K562 (cell line): ENCODE measurements around the gene DAB2IP. TPM values are rescaled to one million over a fixed set of nuclear protein-coding genes. Genes with fewer than 3 reads are reported as not detected.

Experiments used
- ATAC-seq: fragments of 200-7000 bp; cut with Tn5 transposase; 3 replicates; pipeline ENCODE4 v1.9.1; 2020; ENCODE audit warnings: moderate library complexity
- BruUV-seq: library from RNA; stranded (reverse); fragments of 400-500 nt; replicated peaks from 2 replicates; lab custom pipeline; 2021; lab: Mats Ljungman, UMichigan
- CTCF ChIA-PET: fragments of 300-600 bp; formaldehyde crosslinking; extraction: SDS; loops from one replicate; lab custom pipeline; 2021; ENCODE audit warnings: low intra/inter-chr PET ratio; lab: Yijun Ruan, JAX
- POLR2A ChIA-PET: fragments of 300-600, 350-650 bp; sonication (Branson Sonifier 250); formaldehyde crosslinking; extraction: SDS; loops from one replicate; lab custom pipeline; 2021; ENCODE audit warnings: antibody characterized with exemption, inconsistent platforms; lab: Yijun Ruan, JAX
- DNase-seq, 4 experiments: peaks; one replicate each; pipeline versions ENCODE4 v3.0.0 to v3.0.0-alpha.2; 2011 to 2018; ENCODE audit warnings: low spot score in 3 of 4, mixed read lengths in 3 of 4; ENCODE audit errors: extremely low read depth in 1 of 4
- FAIRE-seq: peaks from 2 replicates; lab custom pipeline; 2011; peaks lifted over from hg19 to GRCh38; lab: Jason Lieb, UNC
- H2AFZ ChIP-seq: 2 replicates; pipeline ENCODE4 v1.6.0; 2011; ENCODE audit warnings: low read depth, low read length, control low read depth, inconsistent platforms
- H3K27ac ChIP-seq: fragments of 200-600 bp; 3 replicates; pipeline ENCODE4 v1.8.0; 2011; ENCODE audit warnings: low read depth, mild to moderate bottlenecking, control low read depth, inconsistent platforms, low read length, moderate library complexity, mixed read lengths; ENCODE audit errors: extremely low read depth
- H3K27me3 ChIP-seq, 2 experiments: fragments of 300-600 bp in 1 of 2; 2 replicates in 1 of 2; 3 replicates in 1 of 2; pipeline versions ENCODE4 v1.6.0 to v1.8.0; 2011; ENCODE audit warnings: inconsistent platforms in 2 of 2, low read length in 2 of 2, mild to moderate bottlenecking in 1 of 2, mixed read lengths in 1 of 2, moderate library complexity in 1 of 2; ENCODE audit not compliant: control insufficient read depth in 2 of 2, insufficient read depth in 2 of 2
- H3K36me3 ChIP-seq: fragments of 300-600 bp; 3 replicates; pipeline ENCODE4 v1.8.0; 2011; ENCODE audit warnings: mild to moderate bottlenecking, low read length, inconsistent platforms; ENCODE audit not compliant: control insufficient read depth, insufficient read depth
- H3K4me1 ChIP-seq, 2 experiments: fragments of 200-600 bp in 1 of 2; replicated peaks in 1 of 2; 2 replicates in 1 of 2; 3 replicates in 1 of 2; pipeline versions ENCODE4 v1.5.1 to v1.8.0; 2011; ENCODE audit warnings: inconsistent platforms in 2 of 2, low read length in 2 of 2, mild to moderate bottlenecking in 1 of 2, mixed read lengths in 1 of 2, moderate library complexity in 1 of 2; ENCODE audit not compliant: control insufficient read depth in 2 of 2, insufficient read depth in 2 of 2
- H3K4me2 ChIP-seq: 2 replicates; pipeline ENCODE4 v1.6.1; 2011; ENCODE audit warnings: low read length, control low read depth, inconsistent platforms, mixed read lengths; ENCODE audit not compliant: insufficient read depth
- H3K4me3 ChIP-seq: fragments of 200-600 bp; sonication (generic), shearing (Covaris generic); 2 replicates; pipeline ENCODE4 v1.5.1; 2016; ENCODE audit warnings: control low read depth, inconsistent platforms
- H3K79me2 ChIP-seq: fragments of 200-600 bp; 3 replicates; pipeline ENCODE4 v1.8.0; 2011; ENCODE audit warnings: low read length, inconsistent platforms; ENCODE audit not compliant: control insufficient read depth, insufficient read depth
- H3K9ac ChIP-seq, 2 experiments: 2 replicates each; pipeline versions ENCODE4 v1.6.0 to v1.6.1; 2011; ENCODE audit warnings: low read depth in 2 of 2, low read length in 2 of 2, control low read depth in 1 of 2, inconsistent platforms in 1 of 2, mild to moderate bottlenecking in 1 of 2, mixed read lengths in 1 of 2; ENCODE audit not compliant: insufficient read depth in 1 of 2
- H3K9me1 ChIP-seq: one replicate; pipeline ENCODE4 v1.6.0; 2011; ENCODE audit warnings: inconsistent platforms, mild to moderate bottlenecking, low read length, moderate library complexity; ENCODE audit not compliant: control insufficient read depth, insufficient read depth
- H3K9me3 ChIP-seq: replicated peaks from 2 replicates; pipeline ENCODE4 v1.5.1; 2011; ENCODE audit warnings: low read depth, low read length, inconsistent platforms; ENCODE audit not compliant: control insufficient read depth, insufficient read depth
- H4K20me1 ChIP-seq: replicated peaks from 2 replicates; pipeline ENCODE4 v1.6.1; 2011; ENCODE audit warnings: low read length, inconsistent platforms, mixed read lengths; ENCODE audit not compliant: control insufficient read depth, insufficient read depth
- CAMTA2 ChIP-seq: fragments of 250-450 bp; sonication (Bioruptor Pico); conservative IDR thresholded peaks from 2 replicates; pipeline ENCODE4 v1.5.1; 2022
- CCAR2 ChIP-seq: fragments of 200-400 bp; formaldehyde crosslinking; IDR thresholded peaks from 2 replicates; pipeline ENCODE4 v1.6.1; 2017; ENCODE audit warnings: mild to moderate bottlenecking, low read depth, low read length
- EP300 ChIP-seq: IDR thresholded peaks from 2 replicates; pipeline ENCODE4 v1.6.1; 2012; ENCODE audit warnings: low read length, improper control_type of control experiment
- ERF ChIP-seq: fragments of 450-650 bp; formaldehyde crosslinking; IDR thresholded peaks from 2 replicates; pipeline ENCODE4 v1.4.0; 2020; ENCODE audit warnings: mild to moderate bottlenecking, mixed read lengths
- HNRNPL ChIP-seq: fragments of 200-400 bp; formaldehyde crosslinking; IDR thresholded peaks from 2 replicates; pipeline ENCODE4 v1.6.1; 2017; ENCODE audit warnings: low read depth, mild to moderate bottlenecking, low read length
- IRF9 ChIP-seq: fragments of 450-650 bp; IDR thresholded peaks from 2 replicates; pipeline ENCODE4 v1.6.1; 2016; ENCODE audit warnings: missing biosample characterization, missing genetic modification characterization
- MEIS2 ChIP-seq: fragments of 450-650 bp; IDR thresholded peaks from 2 replicates; pipeline ENCODE4 v1.6.1; 2014; ENCODE audit warnings: mild to moderate bottlenecking; ENCODE audit not compliant: partially characterized antibody
- MTA1 ChIP-seq: fragments of 450-650 bp; IDR thresholded peaks from 2 replicates; pipeline ENCODE4 v1.6.1; 2017; ENCODE audit warnings: borderline replicate concordance
- NFRKB ChIP-seq: fragments of 450-650 bp; IDR thresholded peaks from 2 replicates; pipeline ENCODE4 v1.6.1; 2016; ENCODE audit warnings: low read depth
- PTBP1 ChIP-seq: fragments of 200-400 bp; formaldehyde crosslinking; IDR thresholded peaks from 2 replicates; pipeline ENCODE4 v1.6.1; 2017; ENCODE audit warnings: low read depth, low read length
- RBBP5 ChIP-seq: fragments of 200-600 bp; sonication (generic); IDR thresholded peaks from 2 replicates; pipeline ENCODE4 v1.6.1; 2012; ENCODE audit warnings: borderline replicate concordance, mild to moderate bottlenecking, low read length, control low read depth, inconsistent platforms; ENCODE audit not compliant: insufficient read depth, poor library complexity, severe bottlenecking
- SRSF1 ChIP-seq: fragments of 200-400 bp; formaldehyde crosslinking; IDR thresholded peaks from 2 replicates; pipeline ENCODE4 v1.6.1; 2017; ENCODE audit warnings: mild to moderate bottlenecking, low read depth, low read length, moderate library complexity
- TAF7 ChIP-seq: fragments of 450-650 bp; IDR thresholded peaks from 2 replicates; pipeline ENCODE4 v1.6.1; 2016; ENCODE audit warnings: missing genetic modification characterization, missing compliant biosample characterization
- TAF9B ChIP-seq: fragments of 450-650 bp; IDR thresholded peaks from 2 replicates; pipeline ENCODE4 v1.6.1; 2018; ENCODE audit warnings: mild to moderate bottlenecking; ENCODE audit not compliant: partially characterized antibody
- ZBTB43 ChIP-seq: sonication (generic); formaldehyde crosslinking; IDR thresholded peaks from 2 replicates; pipeline ENCODE4 v1.8.0; 2023; ENCODE audit warnings: mild to moderate bottlenecking, missing genetic modification reagents
- ZNF707 ChIP-seq: fragments of 250-450 bp; sonication (Bioruptor Pico); conservative IDR thresholded peaks from 2 replicates; pipeline ENCODE4 v1.8.0; 2022; ENCODE audit warnings: inconsistent platforms, mild to moderate bottlenecking, moderate library complexity
- WGBS: fragments of 100-300 bp; shearing (Covaris generic); methylation state at CpG from one replicate; pipeline ENCODE4 v1.1.6; 2016; ENCODE audit warnings: low coverage, mixed read lengths; ENCODE audit not compliant: insufficient coverage; ENCODE audit errors: missing lambda C conversion rate; 5-methylcytosine and 5-hydroxymethylcytosine counted together
- in situ Hi-C: fragments of 300-500 bp; cut with MboI; formaldehyde crosslinking; loops from 4 replicates; pipeline ENCODE4 v1.15.0; 2018; ENCODE audit warnings: inconsistent platforms, mixed read lengths
- intact Hi-C: fragments of 100-400 bp; cut with micrococcal nuclease; formaldehyde crosslinking; loops from 2 replicates; pipeline ENCODE4 v1.14.2; 2022
- polyA plus RNA-seq, 8 experiments: library from polyadenylated mRNA; depleted of rRNA in 4 of 8; stranded (reverse) in 5 of 8; unstranded in 3 of 8; fragments of >200 nt; fragmentation: Nextera tagmentation in 2 of 8; fragmentation: Illumina TruSeq in 1 of 8; extraction: Ambion mirVana in 2 of 8; extraction: Trizol in 1 of 8; gene quantifications; 2 replicates each; pipeline versions ENCODE4 v1.2.1 to v1.2.3, GENCODE V29; 2011 to 2014; ENCODE audit warnings: inconsistent platforms in 1 of 8, missing spikeins in 1 of 8
- total RNA-seq, 7 experiments: library from RNA; depleted of rRNA in 6 of 7; stranded (reverse); fragments of >200 nt in 6 of 7; fragmentation: Illumina TruSeq in 2 of 7; extraction: Trizol in 2 of 7; gene quantifications; 2 replicates each; pipeline versions ENCODE4 v1.2.1 to v1.2.3, GENCODE V29; 2011 to 2021; ENCODE audit warnings: low replicate concordance in 1 of 7

The DAB2IP gene
- total and polyA plus RNA-seq, 9 of the 15 experiments (the other 6 are each of a cell fraction or from before 2014, with no cell fraction given), result 0.04 to 0.31 (median 0.08) TPM; not detected in 5

GRCh38 chr9:121658166-121658565 is 6.7 kb downstream of the DAB2IP start:
- H3K9me3 ChIP-seq, result no peaks in the 10 kb centered on the region
- no peak overlapping the region for H3K27ac ChIP-seq
- no peak for DNase-seq
- CTCF ChIA-PET, result interaction anchor here (0.6 kb wide), 1 partner anchor 90 kb away, joined by 3 read pairs; no protein-coding TSS in a partner anchor
- POLR2A ChIA-PET, result interaction anchor here (0.7 to 1.2 kb wide), 2 partner anchors 9 to 1434 kb away, joined by 3 to 4 read pairs; no protein-coding TSS in a partner anchor
- no peaks in the 10 kb centered on the region for H3K79me2 ChIP-seq
- no peak overlapping the region for H3K4me3 ChIP-seq
- in situ Hi-C loops (no loop called here), intact Hi-C loops (no loop called here)
- FAIRE-seq, result no peak
- no peak overlapping the region for H3K4me2 ChIP-seq
- H3K4me1 ChIP-seq, result no peaks in the 10 kb centered on the region
- ATAC-seq, result no peak
- H3K9ac ChIP-seq, result no peak overlapping the region
- no peaks in the 10 kb centered on the region for H3K9me1 ChIP-seq
- no TSS peak for BruUV-seq
- no peak overlapping the region for H2AFZ ChIP-seq
- no peaks in the 10 kb centered on the region for H3K36me3 ChIP-seq
- peaks cover 28 to 74% of the 10 kb centered on the region in 2 experiments for H3K27me3 ChIP-seq
- H4K20me1 ChIP-seq, result peaks cover 21% of the 10 kb centered on the region
- 9% methylated on average over 12 of the region's 12 CpGs for WGBS
- TF ChIP-seq SRSF1, result no peak
- no peak for TF ChIP-seq CCAR2
- TF ChIP-seq CAMTA2 (CRISPR knock-in tag), result no peak
- TF ChIP-seq HNRNPL, result no peak
- no peak for TF ChIP-seq ZBTB43 (CRISPR knock-in tag)
- TF ChIP-seq ZNF707, result no peak
- no peak for TF ChIP-seq ERF (CRISPR knock-in tag)
- no peak for TF ChIP-seq MEIS2
- TF ChIP-seq RBBP5, result no peak
- TF ChIP-seq MTA1, result no peak
- no peak for TF ChIP-seq NFRKB
- no peak for TF ChIP-seq TAF9B
- no peak for TF ChIP-seq TAF7 (tag)
- no peak for TF ChIP-seq EP300
- TF ChIP-seq PTBP1, result no peak
- no peak for TF ChIP-seq IRF9
